Right hindlimb (tissue), 1 donor: ENCODE data around the gene LOC128125822.
A peak's percentile ranks its signal among the peaks of the same experiment; 100 is the strongest.
"Not testable (repeated sequence)": the region's sequence is repeated elsewhere in the genome, so short reads cannot be mapped to it uniquely, and the experiment has no call there.

Experiments
- DNase-seq: peaks from one replicate; pipeline ENCODE4 v3.0.0-alpha.2; 2018

LOC128125822 gene

DNA sequence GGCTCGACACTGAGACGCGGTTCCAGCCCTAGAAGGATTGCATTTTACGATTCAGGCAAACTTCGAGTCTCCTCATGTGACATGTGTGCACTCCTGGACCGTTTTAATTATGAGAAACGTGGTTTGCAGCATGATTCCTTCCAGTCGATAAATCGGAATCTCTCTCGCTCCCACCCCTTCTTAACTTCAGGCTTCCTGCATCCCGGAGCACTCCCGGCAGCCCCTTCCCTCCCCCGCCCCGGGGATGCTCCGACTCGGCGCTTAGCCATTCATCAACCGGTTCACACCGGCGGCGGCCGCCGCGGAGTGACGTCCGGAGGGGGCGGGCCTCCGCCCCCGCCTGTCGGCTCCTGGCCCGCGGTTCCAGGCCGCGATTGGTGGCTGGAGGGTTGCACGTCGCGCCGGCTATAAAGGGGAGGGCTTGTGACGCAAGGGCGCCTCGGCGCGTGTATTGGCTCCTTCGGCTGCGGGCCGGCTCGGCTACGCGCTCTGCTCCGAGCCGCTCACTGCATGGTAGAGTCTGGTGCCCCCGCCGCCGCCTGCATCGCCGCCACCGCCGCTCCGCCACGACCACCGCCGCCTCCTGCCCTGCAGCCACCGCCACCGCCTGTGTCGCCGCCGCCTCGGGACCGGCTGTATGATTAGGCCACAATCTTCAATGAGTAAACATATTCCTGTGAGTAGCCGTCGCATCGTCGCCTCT lies at the start of gene LOC128125822, which contains the start of gene PTP4A1:
TSS of gene LOC128125822 (plus strand) at position 437 of the 703 bp plus-strand sequence.
TSS of gene PTP4A1 (plus strand) at position 437 of the 703 bp plus-strand sequence. CDS start 4,401 bp downstream, outside the sequence.
- peak; percentile 98 for DNase-seq

GRCh38 chr6:63522911-63523287 lies 49.4 kb upstream of the LOC128125822 start:
- not testable (repeated sequence) for DNase-seq

DNA sequence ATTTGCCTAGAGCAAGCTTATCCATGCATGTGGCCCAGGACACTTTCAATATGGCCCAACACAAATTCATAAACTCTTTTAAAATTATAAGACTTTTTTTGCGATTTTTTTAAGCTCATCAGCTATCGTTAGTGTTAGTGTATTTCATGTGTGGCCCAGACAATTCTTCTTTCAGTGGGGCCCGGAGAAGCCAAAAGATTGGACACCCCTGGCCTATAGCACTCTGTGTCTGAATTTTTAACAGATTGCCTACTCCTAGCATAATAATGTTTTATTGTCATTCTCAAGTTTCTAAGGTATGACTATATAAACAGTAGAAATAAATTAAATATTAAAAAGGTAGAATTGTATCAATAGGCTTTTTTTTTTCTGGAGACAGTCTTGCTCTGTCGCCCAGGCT lies 48.6 kb upstream of the LOC128125822 start:
- DNase-seq, result no peak

- DNase-seq, result no peak
Measured at GRCh38 chr6:63525186-63525878, 46.9 kb upstream of the LOC128125822 start.

DNA sequence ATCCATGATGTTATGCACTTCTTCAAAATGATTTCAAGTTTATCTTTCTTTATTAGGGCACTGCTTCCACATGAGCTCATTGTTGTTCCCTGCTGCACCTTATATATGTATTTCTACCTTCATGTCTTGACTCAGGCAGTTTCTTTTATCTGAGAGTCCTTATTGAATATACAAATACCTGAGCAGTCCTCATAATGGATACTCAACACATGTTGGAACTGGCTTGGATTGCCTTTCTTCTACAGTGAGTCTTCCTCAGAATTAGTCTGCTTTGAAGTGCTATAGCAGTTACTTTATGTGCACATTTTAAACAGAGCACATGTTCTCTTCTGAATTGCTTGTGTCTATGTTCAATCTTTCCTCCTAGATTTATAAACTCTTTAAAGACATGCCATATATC lies 45.3 kb upstream of the LOC128125822 start:
- DNase-seq, result no peak

- DNase-seq, result peak; percentile 37
Measured at GRCh38 chr6:63527658-63528514, 44.4 kb upstream of the LOC128125822 start.

GRCh38 chr6:63529498-63529897 lies 42.8 kb upstream of the LOC128125822 start:
- no peak for DNase-seq

- no peak for DNase-seq
Measured at GRCh38 chr6:63530182-63530581, 42.1 kb upstream of the LOC128125822 start.

DNA sequence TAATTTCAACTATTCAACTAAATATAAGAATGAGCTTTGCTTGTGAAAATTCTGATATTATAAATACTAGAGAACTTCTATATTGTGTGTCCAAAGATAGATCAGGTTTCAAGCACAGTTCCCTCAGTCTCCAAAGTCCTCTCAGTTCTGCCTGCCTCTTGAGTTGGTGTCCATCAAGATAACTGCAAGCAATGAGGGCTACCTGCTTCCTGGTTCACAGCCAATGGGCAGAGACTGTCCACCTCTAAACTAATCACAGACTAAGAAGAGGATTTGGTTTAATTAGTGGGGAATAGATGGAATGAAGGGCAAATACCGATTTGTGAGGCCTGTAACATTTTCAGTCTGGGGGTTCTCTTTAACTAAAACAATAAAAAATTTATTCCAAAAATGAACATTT lies 41.3 kb upstream of the LOC128125822 start:
- DNase-seq, result no peak

DNA sequence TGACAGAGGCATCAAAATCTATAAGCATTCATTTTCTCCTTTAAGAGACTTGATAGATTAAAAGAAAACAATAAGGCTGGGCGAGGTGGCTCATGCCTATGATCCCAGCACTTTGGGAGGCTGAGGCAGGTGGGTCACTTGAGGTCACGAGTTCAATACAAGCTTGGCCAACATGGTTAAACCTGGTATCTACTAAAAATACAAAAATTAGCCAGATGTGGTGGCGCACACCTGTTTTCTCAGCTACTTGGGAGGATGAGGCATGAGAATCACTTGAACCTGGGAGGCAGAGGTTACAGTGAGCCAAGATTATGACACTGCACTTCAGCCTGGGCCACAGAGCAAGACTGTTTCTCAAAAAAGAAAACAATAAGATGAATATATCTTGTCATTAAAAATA lies 39.3 kb upstream of the LOC128125822 start:
- no peak for DNase-seq

- DNase-seq, result no peak
Measured at GRCh38 chr6:63533952-63534351, 38.3 kb upstream of the LOC128125822 start.

GRCh38 chr6:63537201-63537958 lies 34.9 kb upstream of the LOC128125822 start:
- DNase-seq, result no peak

GRCh38 chr6:63537959-63538300 lies 34.4 kb upstream of the LOC128125822 start:
- no peak for DNase-seq

- no peak for DNase-seq
Measured at GRCh38 chr6:63538550-63538949, 33.7 kb upstream of the LOC128125822 start.

GRCh38 chr6:63543001-63543400 lies 29.3 kb upstream of the LOC128125822 start:
- no peak for DNase-seq

GRCh38 chr6:63543982-63544381 lies 28.3 kb upstream of the LOC128125822 start:
- no peak for DNase-seq

- DNase-seq, result no peak
Measured at GRCh38 chr6:63546236-63546635, 26.0 kb upstream of the LOC128125822 start.

DNA sequence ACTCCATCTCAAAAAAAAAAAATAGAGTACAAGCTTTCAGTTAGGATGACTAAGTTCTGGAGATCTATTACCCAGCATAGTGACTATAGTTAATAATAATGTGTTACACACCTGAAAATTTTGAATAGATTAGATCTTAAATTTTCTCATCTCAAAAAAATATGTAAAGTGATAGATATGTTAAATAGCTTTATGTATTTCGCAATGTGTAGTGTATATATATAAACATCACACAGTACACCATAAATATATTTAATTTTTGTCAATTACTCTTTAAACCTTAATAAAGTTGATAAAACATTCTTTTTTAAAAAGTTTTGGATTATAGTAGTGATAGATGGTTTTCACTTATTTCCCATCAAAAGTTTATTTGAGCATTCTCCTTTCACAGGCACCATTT lies 25.6 kb upstream of the LOC128125822 start:
- no peak for DNase-seq

GRCh38 chr6:63549076-63549475 lies 23.2 kb upstream of the LOC128125822 start:
- DNase-seq, result no peak

DNA sequence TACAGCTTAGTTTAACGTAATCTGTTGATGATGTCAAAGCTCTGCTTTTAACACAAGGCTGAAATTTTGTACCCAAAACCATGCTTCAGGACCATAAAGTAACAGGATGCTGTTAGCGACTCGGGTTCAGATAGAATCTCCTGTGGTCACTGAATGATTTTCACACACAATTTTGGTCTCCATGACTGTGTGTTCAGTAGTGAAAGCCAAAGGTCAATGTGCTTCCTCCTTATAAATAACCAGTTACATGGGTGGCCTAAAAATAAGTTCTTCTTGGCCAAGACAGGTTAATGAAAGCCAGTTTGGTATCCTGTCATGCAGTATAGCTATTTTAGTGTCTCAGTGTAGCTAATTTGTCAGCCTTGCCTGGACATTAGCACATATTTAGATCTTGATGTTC lies 19.1 kb upstream of the LOC128125822 start:
- no peak for DNase-seq

DNA sequence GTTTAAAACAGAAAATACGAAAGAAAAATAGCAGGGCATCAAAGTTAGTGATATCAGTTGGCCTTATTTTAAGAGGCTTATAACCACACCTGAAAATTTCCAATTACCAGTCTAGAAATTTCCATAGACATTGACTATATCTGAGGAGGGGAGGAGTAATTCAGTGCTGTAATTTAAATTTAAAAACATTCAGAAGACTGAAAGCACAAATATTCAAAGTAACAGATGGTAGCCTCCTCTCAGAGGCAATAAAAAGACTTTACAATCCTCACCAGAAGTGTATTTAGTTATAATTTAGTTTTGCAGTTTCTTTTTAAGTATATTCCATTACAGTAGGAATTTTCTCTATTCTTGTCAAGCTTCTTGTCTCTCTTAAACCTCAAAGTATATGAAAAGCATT lies 18.4 kb upstream of the LOC128125822 start:
- DNase-seq, result no peak

GRCh38 chr6:63554782-63555181 lies 17.5 kb upstream of the LOC128125822 start:
- DNase-seq, result no peak

DNA sequence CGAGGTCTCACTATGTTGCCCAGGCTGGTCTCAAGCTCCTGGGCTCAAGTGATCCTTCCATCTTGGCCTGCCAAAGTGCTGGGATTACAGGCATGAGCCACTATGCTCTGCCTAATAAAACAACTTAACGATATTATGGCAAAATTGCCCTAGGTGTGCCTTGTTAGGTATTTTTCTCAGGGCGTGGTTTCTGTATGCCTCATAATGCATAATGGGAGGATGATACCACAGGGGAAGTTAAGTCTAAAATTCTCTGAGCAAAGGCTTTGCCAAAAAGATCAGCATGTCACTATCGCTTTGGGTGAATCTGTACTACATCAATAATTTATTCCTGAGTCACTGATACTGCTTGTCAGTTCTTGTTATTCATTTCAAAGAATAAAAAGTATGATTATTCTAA lies 15.9 kb upstream of the LOC128125822 start:
- no peak for DNase-seq
